Stimulated activated CD8-positive, alpha-beta memory T cell treated with anti-CD3 and anti-CD28 coated beads, Interleukin-12 subunit alpha, Interleukin-12 subunit beta, amount 100 ng/mL, for 4 hours (primary cell): ENCODE measurements around the gene JPH3.

ENCODE experiments used
- DNase-seq: peaks from one replicate; pipeline ENCODE4 v3.0.0-alpha.2; 2020; ENCODE audit warnings: low read depth

JPH3 gene

DNA sequence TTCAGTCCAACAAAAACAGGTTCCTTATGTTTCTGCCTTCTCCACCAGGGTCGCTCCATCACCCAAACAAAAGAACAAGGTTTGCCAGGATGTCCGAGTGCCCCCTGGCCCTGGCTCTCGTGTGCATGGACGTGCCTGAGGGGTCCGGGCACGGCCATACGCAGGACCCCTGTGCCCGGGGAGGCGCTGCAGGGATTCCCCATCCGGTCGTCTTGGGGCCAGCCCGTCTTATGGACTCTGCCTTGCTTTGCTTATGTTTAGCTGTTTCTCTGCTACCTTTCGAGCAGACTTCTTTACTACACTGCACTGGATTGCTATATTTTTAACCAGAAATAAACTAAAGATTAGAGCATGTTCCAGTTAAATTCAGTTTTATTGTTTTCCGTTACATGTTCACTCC, 95.5 kb downstream of the JPH3 start:
- DNase-seq: no peak

DNA sequence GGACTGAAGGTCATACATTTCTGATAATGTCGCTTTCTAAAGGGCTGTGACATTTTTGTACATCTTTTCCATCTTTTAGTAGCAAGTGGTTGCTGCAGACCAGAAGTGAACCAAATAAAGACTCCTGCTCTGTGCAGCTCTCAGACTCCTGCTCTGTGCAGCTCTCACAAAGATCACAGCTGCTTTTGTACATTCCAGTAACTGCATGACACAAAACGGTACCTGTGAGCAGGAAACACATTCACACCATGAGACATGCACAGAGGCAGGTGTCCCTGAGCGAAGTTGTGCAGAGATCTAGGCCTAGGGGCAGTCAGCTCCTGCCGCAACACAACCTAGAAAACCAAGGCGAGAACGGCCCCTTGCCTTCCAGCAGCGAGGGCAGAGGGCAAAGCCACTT, 95.9 kb downstream of the JPH3 start:
- no peak for DNase-seq

DNA sequence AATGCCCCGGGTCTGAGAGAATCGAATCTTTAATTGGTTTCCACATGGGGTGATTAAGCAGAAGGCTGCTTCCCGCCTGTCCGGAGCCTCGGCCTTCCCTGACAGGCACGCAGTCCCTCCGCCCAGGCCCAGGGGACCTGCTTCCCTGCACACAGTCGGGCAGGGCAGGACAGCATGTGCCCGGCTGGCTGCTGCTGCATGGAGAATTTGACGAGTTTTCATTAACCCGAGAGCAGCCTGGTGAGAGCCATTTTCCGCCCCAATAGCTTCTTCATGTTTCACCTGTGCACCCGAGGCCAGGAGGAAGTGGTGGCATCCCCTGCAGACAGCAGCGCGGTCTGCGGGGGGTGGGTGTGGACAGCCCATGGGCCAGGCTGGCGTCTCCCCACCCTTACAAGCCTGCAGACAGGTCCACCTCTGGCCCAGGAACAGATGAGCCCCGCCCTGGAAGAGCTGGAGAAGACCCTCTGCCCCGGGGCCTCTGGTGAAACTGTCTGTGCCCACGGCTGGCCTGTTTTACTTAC, 96.4 kb downstream of the JPH3 start:
- no peak for DNase-seq

DNA sequence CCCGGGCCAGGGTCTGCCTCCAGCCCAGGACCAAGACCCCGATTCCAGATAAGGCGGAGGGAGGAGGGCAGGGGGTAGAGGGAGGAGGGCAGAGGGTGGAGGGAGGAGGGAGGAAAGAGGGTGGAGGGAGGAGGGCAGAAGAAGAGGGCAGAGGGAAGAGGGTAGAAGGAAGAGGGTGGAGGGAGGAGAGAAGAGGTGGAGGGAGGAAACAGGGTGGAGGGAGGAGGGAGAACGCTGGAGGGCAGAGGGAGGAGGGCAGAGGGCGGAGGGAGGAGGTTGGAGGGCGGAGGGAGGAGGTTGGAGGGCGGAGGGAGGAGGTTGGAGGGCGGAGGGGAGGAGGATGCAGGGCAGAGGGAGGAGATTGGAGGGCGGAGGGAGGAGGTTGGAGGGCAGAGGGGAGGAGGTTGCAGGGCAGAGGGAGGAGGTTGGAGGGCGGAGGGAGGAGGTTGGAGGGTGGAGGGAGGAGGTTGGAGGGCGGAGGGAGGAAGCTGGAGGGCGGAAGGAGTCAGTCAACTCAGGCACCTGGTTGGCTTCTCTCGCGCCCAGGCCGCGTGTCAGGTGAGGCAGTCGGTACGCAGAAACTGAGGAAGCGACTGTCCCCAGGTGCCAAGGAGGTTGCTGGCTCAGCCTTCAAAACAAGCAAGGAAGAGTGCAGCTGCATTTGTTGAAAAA, 98.2 kb downstream of the JPH3 start:
- no peak for DNase-seq

DNA sequence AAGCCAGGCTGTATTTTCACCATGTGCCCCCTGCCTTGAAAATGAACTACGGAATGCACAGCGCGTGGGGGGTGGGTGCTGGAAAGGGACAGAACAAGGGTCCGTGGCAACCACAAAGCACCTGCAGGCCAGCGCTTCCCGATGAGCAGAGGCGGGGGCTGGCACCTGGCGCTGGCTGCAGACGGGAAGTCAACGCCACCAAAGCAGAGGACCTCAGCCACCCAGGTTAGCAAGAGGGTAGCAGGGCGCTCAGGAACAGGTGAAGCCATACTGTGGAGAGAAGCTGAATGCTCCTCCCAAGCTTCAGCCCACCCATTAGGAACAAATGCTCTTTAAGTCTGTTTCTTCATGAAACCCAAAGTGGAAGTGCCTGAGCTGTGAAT, 98.8 kb downstream of the JPH3 start:
- no peak for DNase-seq

DNA sequence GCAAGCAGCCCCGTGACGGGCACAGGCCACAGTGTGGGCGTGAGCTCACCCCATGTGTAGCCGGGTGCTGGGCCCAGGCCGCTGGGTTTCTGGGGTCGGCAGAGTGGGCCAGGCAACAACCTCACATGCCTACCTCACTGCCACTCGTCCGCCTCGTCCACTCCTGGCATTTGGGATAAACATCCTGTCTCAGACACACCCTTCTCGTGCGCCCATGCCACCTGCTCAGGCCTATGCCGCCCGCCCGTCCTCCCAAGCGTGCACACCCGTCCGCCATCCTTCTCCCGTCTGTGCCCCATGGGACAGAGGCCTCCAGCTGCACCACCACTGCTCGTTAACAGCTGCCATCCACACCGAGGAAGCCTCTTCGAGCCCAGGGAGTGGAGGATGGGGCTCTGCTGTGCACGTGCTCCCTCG, 99.2 kb downstream of the JPH3 start:
- no peak for DNase-seq

DNA sequence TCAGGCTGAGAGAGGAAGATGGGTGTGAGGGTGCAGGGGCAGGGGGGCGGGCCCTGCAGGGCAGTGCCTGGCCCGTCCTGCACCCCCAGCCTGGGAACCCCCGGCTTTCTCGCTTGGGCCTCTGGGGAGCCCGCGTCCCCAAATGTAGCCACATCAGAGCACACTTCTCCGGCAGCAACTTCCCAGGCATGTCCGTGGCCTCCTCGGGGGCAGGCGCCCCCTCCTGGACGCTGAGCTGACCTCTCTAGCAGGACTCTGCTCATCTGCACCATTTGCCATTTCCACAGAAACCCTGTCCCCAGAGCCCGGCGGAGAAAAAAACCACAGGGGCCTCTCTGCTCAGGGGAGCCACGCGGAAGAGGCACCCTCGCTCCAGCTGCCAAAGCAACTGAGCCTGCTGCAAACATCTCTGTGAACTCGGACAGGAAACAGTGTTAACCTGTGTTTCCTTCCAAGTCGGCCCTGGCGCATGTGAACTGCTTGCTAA, 100.1 kb downstream of the JPH3 start:
- peak; percentile 22 for DNase-seq

DNA sequence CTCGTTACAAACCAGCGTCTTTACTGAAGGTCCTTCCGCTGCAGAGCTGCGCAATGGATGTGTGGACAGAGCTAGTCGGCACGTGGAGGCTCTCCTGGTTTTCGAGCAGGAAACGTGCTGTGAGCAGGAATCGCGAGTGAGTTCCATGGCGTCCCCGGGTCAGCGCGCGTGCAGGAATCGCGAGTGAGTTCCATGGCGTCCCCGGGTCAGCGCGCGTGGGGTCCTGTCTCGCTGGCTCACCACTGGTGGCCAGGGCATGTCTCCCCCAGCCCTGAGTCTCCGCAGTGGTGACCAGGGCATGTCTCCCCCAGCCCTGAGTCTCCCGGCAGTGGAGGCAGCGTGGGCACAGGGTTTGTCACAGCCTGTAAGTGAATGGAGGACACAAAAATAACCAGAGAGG, 100.8 kb downstream of the JPH3 start:
- DNase-seq: no peak

DNA sequence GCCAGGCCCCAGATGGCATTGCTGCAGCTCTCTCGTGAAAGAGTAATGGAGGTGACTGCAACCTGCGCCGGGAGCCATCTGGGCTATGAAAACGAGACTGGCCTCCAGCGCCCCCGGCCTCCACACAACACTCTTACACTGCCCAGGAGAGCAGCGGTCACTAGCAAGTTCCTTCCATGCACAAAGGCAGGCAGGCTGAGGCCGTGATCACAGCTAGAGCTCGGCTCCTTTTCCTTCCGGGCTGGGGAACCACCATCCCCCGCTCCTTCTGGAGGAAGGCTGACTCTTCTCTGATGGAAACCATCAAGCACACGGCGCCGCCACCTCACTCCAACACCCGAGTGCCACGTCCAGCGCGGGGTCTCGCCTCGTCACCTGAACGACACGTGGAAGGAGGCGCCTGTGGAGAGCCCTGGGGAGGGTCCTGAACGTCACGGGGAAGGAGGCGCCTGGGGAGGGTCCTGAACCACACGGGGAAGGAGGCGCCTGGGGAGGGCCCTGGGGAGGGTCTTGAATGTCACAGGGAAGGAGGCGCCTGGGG, 101.6 kb downstream of the JPH3 start:
- no peak for DNase-seq

DNA sequence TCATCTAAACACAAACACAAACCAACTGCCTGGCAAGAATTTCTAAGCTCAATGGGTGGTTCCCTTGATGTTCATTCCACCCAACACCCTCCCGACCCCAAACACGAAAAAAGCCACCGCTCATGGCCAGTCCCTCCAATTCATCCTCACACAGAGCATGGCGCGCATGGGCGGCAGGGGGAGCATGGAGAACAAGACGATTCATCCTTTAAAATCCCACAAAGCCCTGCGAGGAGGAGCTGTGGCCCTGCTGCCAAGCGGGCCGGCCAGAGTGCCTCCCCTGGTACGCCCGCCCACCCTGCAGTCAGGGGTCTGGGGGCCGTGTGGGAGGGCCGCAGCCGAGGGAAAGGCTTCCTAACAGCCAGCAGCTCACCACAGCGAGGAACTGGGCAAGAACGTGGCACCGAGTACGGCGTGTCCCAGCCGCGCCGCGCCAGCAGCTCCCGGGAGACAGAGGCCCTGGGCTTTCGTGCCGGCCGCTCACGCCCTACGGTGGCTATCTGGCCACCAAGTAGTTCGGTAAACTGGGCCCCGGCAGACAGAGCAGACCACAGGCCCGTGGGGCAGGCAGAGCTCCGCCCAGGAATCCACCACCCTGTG, 102.5 kb downstream of the JPH3 start:
- no peak for DNase-seq

DNA sequence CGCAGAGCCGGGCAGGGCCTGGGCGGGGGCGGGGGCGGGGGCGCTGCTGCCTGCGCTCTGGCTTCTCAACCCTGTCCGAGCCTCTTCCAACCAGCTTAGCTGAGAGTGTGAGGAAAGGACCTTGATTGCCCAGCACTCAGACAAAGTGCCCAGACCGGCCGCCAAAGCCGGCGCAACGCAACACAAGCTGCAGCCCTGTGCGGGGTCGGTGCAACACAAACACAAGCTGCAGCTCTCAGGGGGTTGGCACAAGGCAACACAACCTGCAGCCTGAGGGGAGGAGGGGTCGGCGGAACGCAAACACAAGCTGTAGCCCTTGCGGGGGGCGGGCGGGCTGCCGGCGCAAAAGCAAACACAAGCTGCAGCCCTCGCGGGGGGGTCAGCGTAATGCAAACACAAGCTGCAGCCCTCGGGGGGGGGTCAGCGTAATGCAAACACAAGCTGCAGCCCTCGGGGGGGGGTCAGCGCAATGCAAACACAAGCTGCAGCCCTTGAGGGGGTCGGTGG, 103.5 kb downstream of the JPH3 start:
- DNase-seq: no peak

DNA sequence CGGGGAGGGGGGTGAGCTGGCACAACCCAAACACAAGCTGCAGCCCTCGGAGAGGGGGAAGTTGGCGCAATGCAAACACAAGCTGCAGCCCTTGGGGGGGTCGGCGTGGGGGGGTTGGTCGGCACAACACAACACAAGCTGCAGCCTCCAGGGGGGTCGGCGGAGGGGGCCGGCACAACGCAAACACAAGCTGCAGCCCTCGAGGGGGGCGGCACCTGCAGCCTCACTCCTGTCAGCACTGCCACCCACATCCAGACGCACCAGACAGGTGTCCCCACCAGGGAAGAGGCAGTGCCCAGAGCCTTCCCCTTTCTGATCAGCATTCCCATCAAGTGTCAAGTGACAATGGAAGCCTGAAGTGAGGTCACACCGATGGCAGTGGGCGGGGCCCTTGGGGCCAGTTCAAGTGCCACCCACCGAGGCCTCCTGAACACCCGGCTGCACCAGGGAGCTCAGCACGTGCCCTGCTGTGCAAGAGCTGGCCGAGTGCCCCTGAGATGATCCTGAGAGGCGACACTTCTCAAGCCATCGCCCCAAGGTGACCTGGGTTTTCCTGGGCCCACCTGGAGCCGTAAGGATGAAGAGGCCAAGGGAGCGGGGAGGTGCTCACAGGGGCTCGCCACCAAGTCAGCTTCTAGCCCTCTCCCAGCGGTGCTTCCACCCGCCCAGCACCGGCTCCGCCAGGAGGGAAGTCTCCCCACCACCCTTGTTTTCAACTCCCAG, 104.1 kb downstream of the JPH3 start:
- no peak for DNase-seq

DNA sequence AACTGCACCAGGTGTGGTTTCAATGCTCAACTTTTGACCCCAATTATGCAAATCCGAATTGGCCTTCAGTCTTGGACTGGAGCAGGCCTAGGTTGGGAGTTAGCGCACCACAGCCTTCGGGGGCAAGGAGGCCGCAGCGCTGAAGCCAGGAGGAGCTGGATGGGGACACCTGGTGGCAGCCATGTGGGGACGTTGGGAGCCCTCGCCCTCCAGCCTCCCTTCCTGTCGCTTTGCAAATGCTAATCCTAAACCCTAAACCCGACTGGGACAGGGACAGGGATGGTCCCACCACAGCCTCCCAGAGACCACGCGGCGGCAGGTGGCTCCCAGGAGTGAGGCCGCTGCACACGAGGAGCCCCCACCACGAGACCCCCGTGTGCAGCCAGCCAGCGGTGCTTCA, 104.8 kb downstream of the JPH3 start:
- no peak for DNase-seq

DNA sequence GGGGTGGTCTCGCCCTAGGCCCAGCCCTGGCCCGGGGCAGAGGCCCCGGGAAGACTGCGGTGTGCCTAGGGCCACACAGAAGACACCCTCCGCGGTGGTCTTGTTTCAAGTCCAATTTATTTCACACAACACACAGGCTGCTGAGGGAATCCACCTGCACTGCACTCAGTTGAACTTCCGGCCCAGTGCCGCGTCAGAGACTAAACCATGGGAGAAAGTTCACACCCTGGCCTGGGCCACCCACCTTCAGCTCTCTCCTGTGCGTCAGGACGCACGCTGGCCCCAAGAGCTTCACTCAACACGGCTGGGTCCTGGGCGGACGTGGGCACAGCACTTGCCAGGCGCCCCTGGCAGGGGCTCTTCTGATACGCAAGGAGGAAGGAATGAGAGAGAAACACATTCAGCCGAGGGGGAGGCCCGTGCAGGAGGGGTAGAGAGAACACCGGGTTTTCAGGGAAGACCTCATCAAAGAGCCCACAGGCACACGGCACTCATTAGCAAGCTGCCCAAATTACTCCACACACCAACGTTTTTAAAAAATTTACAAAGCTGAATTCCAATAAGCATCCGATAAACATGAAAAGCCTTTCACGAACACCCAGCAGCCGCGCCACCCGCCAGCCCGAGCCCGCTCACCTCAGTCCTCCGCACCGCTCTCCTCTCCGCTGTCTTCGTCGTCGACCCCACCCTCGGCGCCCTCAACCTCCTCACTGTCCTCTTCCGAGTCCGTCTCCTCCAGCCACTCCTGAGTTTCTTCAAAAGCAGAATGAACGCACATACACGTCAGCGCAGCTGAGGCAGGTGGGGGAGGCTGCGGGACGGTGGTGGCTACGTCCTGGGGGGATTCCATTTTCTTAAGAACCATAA, 105.6 kb downstream of the JPH3 start:
- DNase-seq: no peak

DNA sequence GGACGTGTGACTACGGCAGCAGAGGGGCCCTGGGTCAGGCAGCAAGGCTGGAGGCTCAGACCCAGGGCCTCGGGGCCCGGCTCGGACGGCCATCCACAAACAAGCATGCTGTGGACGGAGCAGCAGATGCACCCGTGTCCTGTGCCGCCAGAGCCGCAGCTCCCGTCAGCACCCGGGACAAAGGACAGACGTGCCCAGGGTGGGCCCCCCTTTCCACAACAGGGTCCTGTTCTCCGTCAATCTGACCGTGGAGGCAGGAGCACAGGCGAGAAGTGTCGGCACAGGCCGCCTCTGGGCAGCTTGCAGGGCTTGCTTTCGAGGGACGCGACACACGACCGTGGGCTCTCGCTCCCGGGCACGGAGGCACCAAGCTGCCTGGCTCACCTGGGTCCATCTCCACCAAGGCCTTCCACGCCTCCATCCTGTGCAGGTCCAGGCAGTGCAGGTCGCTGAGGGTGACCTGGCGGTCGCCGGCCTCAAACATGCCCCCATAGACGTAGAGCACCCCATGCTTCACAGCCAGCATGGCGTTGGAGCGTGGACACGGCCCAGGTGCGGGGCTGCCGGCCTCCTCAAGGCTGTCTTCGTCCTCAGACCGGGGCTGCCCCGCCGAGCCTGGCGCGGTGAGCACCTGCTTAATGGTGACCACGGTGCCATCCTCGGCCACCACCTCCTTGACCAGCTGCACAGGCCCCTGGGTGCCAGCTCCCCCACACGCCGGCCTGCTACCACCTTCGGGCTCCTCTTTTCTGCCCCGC, 106.8 kb downstream of the JPH3 start:
- DNase-seq: no peak

DNA sequence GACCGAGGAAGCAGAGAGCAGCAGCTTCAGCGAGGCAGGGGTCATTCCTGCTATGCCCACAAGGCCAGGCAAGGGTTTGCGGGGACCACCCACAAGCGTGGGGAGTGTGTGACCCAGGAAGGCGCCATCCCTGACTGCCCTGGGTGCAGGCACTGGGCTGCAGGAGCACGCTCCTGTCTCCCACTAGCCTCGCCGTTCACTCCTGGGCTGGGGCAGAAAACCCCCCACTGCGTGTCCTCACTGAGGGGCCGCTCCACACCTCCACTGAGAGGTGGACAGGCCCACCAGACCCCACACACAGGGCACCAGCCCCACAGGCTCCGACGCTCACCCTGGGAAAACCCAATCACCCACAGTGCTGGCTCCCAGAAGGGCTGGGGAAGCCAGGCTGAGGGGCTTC, 107.4 kb downstream of the JPH3 start:
- no peak for DNase-seq

DNA sequence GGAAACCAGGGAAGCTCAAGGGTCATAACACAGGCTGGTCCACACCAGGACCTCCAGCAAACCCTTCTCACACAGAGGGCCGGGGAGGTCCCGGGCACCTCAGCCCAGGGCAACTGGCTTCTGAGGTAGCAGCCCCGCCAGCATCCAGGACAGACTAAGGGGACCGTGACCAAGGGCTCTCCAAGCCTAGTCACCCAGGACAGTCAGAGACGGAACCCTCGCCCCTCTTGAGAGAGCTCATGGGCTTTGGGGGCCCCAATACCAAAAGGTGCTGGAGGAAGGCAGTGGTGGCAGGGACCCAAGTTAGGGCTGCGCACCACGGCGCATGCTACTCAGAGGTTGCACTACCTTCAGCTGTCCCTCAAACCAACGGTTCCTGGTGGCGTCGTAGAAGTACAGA, 108.6 kb downstream of the JPH3 start:
- DNase-seq: no peak

DNA sequence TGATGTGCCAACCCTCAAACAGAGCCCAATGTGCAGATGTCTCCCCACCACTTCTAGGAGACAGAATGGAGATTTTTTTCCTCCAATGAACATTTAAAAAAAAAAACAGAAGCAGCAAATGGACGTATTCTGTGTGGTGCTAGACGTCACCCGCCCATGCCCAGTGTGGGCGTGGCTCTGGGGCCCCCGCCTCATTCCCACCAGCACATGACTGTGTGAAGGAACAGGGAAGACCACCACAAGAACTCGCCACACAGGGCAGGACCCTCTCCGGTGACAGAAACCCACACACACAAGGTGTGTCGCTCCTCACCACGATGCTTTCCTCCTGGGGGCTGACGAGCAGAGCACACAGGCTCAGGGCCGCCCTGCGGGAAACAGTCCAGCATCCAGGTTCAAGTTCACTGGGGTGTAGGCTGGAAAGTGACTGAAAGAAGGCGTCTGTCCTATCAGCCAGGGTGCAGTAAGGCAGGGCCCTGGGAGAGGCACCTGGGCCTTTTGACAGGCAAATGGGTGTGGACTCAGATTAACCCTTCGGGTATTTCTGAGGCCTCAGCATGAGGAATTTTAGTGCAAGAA, 110.0 kb downstream of the JPH3 start:
- DNase-seq: no peak

DNA sequence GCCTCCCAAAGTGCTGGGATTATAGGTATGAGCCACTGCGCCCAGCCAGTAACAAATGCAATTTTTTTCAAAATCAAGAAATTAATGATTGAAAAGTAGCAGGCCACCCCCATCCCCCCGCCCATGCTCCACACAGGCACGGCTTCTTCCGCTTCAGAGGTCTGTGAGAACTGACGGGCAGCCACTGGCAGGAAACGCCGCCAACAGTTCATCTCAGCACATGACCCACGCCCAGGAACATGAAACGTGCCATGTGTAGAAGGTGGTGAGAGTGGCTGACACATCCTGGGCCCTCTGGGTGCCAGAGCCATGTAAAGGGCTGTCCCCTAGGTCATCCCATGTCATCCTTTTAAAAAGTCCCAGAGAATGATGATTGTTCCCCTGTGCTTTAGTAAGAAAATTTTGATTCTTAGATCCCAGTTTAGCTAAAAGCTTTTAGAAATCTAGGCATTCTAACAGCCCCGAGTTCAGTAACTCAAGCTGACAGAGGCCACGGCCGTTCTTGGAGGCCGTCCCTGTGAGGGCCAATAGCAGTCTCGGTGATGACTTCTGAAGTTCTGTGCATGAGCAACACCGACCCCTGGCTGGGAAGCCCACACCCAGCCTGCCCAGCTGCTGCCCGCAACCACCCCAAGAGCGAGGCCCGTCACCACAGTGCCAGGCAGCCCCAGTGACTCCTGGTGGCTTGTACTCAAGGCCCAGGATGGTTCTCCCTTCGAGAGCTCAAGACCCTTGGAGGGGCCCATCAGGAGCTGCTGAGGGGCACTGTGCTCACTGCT, 111.3 kb downstream of the JPH3 start:
- DNase-seq: peak; percentile 32

DNA sequence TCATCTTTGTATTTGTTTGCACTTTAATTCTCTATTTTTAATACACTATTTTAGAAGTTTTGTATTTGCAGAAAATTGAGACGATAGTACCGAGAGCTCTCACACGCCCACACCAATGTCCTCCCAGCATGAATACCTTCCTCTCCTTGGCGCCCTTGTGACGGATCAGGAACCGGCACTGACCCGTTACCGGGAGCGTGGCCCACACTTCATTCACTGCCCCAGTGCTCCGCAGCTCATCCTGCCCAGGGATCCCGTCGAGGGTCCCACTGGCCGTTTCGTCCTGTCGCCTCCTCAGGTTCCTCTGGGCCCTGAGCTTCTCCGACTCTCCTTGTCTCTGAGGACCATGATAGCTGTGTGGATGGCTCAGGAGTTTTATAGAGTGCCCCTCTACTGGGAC, 112.9 kb downstream of the JPH3 start:
- no peak for DNase-seq
